SKM-1 (cell line): ENCODE measurements around the gene PHC3.
"Not testable (repeated sequence)": the region's sequence is repeated elsewhere in the genome, so short reads cannot be mapped to it uniquely, and the experiment has no call there.

ENCODE experiments used
- DNase-seq: peaks from one replicate; lab custom pipeline; 2025; ENCODE audit not compliant: unreplicated experiment; lab: John Stamatoyannopoulos, UW

PHC3 gene

GRCh38 chr3:170195759-170196158 lies 14.2 kb upstream of the PHC3 start:
- DNase-seq = not testable (repeated sequence)

- peak; percentile 32 for DNase-seq
Measured at GRCh38 chr3:170189398-170190256, 8.1 kb upstream of the PHC3 start.

- no peak for DNase-seq
Measured at GRCh38 chr3:170180079-170180907, 1.2 kb downstream of the PHC3 start.

GRCh38 chr3:170179432-170179831 lies 2.1 kb downstream of the PHC3 start:
- no peak for DNase-seq

- DNase-seq = no peak
Measured at GRCh38 chr3:170178651-170179050, 2.9 kb downstream of the PHC3 start.

- no peak for DNase-seq
Measured at GRCh38 chr3:170171563-170171962, 10.0 kb downstream of the PHC3 start.

GRCh38 chr3:170164717-170165116 lies 16.8 kb downstream of the PHC3 start:
- DNase-seq = no peak

GRCh38 chr3:170163956-170164645 lies 17.4 kb downstream of the PHC3 start:
- no peak for DNase-seq

- DNase-seq = no peak
Measured at GRCh38 chr3:170162630-170163029, 18.9 kb downstream of the PHC3 start.

- DNase-seq = no peak
Measured at GRCh38 chr3:170162052-170162451, 19.5 kb downstream of the PHC3 start.

GRCh38 chr3:170159933-170160332 lies 21.6 kb downstream of the PHC3 start:
- DNase-seq = no peak

GRCh38 chr3:170159459-170159858 lies 22.1 kb downstream of the PHC3 start:
- no peak for DNase-seq

- no peak for DNase-seq
Measured at GRCh38 chr3:170155604-170156003, 25.9 kb downstream of the PHC3 start.

GRCh38 chr3:170154569-170155143 lies 26.9 kb downstream of the PHC3 start:
- DNase-seq = peak; percentile 29

- no peak for DNase-seq
Measured at GRCh38 chr3:170154084-170154483, 27.4 kb downstream of the PHC3 start.

- DNase-seq = no peak
Measured at GRCh38 chr3:170151536-170151935, 30.0 kb downstream of the PHC3 start.

- no peak for DNase-seq
Measured at GRCh38 chr3:170149016-170149415, 32.5 kb downstream of the PHC3 start.

- no peak for DNase-seq
Measured at GRCh38 chr3:170145278-170145677, 36.3 kb downstream of the PHC3 start.

GRCh38 chr3:170144437-170144843 lies 37.1 kb downstream of the PHC3 start:
- DNase-seq = no peak

- DNase-seq = no peak
Measured at GRCh38 chr3:170142373-170142772, 39.2 kb downstream of the PHC3 start.

- no peak for DNase-seq
Measured at GRCh38 chr3:170137986-170138385, 43.5 kb downstream of the PHC3 start.
